HG02759 (cell line): Measurements from ENCODE around the gene SIDT1.

Experiments used
- ATAC-seq: cut with Tn5 transposase; IDR thresholded peaks from one replicate; pipeline ENCODE4 v1.9.1; 2021; ENCODE audit warnings: mild to moderate bottlenecking, moderate library complexity; ENCODE audit not compliant: unreplicated experiment

Gene SIDT1

GRCh38 chr3:113678773-113679172 lies 146.4 kb downstream of the SIDT1 start:
- no peak for ATAC-seq
